Liver (tissue), 9 donors: Measurements from ENCODE around the gene DNAH5. TPM values are rescaled to one million over a fixed set of nuclear protein-coding genes. Genes with fewer than 3 reads are reported as not detected.

Source experiments
- DNase-seq: peaks from one replicate; pipeline ENCODE4 v3.0.0-alpha.2; 2017; ENCODE audit warnings: low spot score
- H3K27ac ChIP-seq, 2 donors: one replicate each; pipeline ENCODE4 v1.7.0; 2013; ENCODE audit warnings: inconsistent platforms in 2 of 2, low read length in 2 of 2, control low read depth in 1 of 2, low read depth in 1 of 2, mild to moderate bottlenecking in 1 of 2
- H3K27me3 ChIP-seq, 4 donors: one replicate each; pipeline versions ENCODE4 v1.6.1 to v1.7.0; 2013; ENCODE audit warnings: low read length in 3 of 4, inconsistent platforms in 1 of 4, mild to moderate bottlenecking in 1 of 4, moderate library complexity in 1 of 4; ENCODE audit not compliant: control insufficient read depth in 4 of 4, insufficient read depth in 4 of 4
- H3K36me3 ChIP-seq, 4 donors: one replicate each; pipeline versions ENCODE4 v1.6.1 to v1.7.0; 2013; ENCODE audit warnings: low read length in 3 of 4, mild to moderate bottlenecking in 3 of 4, low read depth in 1 of 4, moderate library complexity in 1 of 4; ENCODE audit not compliant: control insufficient read depth in 4 of 4, insufficient read depth in 3 of 4
- H3K4me1 ChIP-seq, 4 donors: one replicate each; pipeline versions ENCODE4 v1.6.1 to v1.7.0; 2013; ENCODE audit warnings: low read length in 3 of 4, mild to moderate bottlenecking in 3 of 4, moderate library complexity in 1 of 4; ENCODE audit not compliant: control insufficient read depth in 4 of 4, insufficient read depth in 4 of 4
- H3K4me3 ChIP-seq, 3 donors: one replicate each; pipeline versions ENCODE4 v1.6.1 to v1.7.0; 2013; ENCODE audit warnings: low read length in 3 of 3, control low read depth in 1 of 3, low read depth in 1 of 3, mild to moderate bottlenecking in 1 of 3
- H3K9ac ChIP-seq, 2 donors: one replicate each; pipeline ENCODE4 v1.7.0; 2013; ENCODE audit warnings: low read length in 2 of 2, mild to moderate bottlenecking in 2 of 2, moderate library complexity in 2 of 2, control low read depth in 1 of 2, low read depth in 1 of 2
- H3K9me3 ChIP-seq, 4 donors: one replicate each; pipeline versions ENCODE4 v1.6.1 to v1.7.0; 2013; ENCODE audit warnings: low read length in 3 of 4; ENCODE audit not compliant: control insufficient read depth in 4 of 4
- ATF3 ChIP-seq: IDR thresholded peaks from 2 replicates; pipeline ENCODE4 v1.6.1; 2016; ENCODE audit warnings: antibody characterized with exemption
- EGR1 ChIP-seq, 2 donors: IDR thresholded peaks; 2 replicates each; pipeline ENCODE4 v1.6.1; 2016 to 2018; ENCODE audit warnings: antibody characterized with exemption in 2 of 2, low read depth in 2 of 2
- FOXA1 ChIP-seq: IDR thresholded peaks from 2 replicates; pipeline ENCODE4 v1.6.1; 2016; ENCODE audit warnings: antibody characterized with exemption
- FOXA2 ChIP-seq: IDR thresholded peaks from 2 replicates; pipeline ENCODE4 v1.6.1; 2016; ENCODE audit warnings: antibody characterized with exemption
- GABPA ChIP-seq, 2 donors: IDR thresholded peaks in 1 of 2; conservative IDR thresholded peaks in 1 of 2; 2 replicates each; pipeline ENCODE4 v1.6.1; 2016; ENCODE audit warnings: antibody characterized with exemption in 2 of 2, mild to moderate bottlenecking in 1 of 2, moderate library complexity in 1 of 2
- HNF4A ChIP-seq, 2 donors: conservative IDR thresholded peaks; 2 replicates each; pipeline ENCODE4 v1.6.1; 2016; ENCODE audit warnings: antibody characterized with exemption in 2 of 2, mild to moderate bottlenecking in 2 of 2
- HNF4G ChIP-seq: IDR thresholded peaks from 2 replicates; pipeline ENCODE4 v1.6.1; 2016; ENCODE audit warnings: antibody characterized with exemption
- JUND ChIP-seq, 2 donors: IDR thresholded peaks; 2 replicates each; pipeline ENCODE4 v1.6.1; 2016; ENCODE audit warnings: antibody characterized with exemption in 2 of 2
- MAX ChIP-seq: IDR thresholded peaks from 2 replicates; pipeline ENCODE4 v1.6.1; 2016; ENCODE audit warnings: antibody characterized with exemption
- NR2F2 ChIP-seq: IDR thresholded peaks from 2 replicates; pipeline ENCODE4 v1.6.1; 2016; ENCODE audit warnings: antibody characterized with exemption
- RAD21 ChIP-seq, 2 donors: IDR thresholded peaks; 2 replicates each; pipeline ENCODE4 v1.6.1; 2016; ENCODE audit warnings: antibody characterized with exemption in 2 of 2, mild to moderate bottlenecking in 2 of 2
- REST ChIP-seq: IDR thresholded peaks from 2 replicates; pipeline ENCODE4 v1.6.1; 2016; ENCODE audit warnings: antibody characterized with exemption, mild to moderate bottlenecking
- RXRA ChIP-seq, 2 donors: IDR thresholded peaks; 2 replicates each; pipeline ENCODE4 v1.6.1; 2017 to 2018; ENCODE audit warnings: antibody characterized with exemption in 2 of 2, mild to moderate bottlenecking in 1 of 2
- SP1 ChIP-seq: IDR thresholded peaks from 2 replicates; pipeline ENCODE4 v1.6.1; 2018; ENCODE audit warnings: antibody characterized with exemption, mild to moderate bottlenecking
- TAF1 ChIP-seq: conservative IDR thresholded peaks from 2 replicates; pipeline ENCODE4 v1.6.1; 2016; ENCODE audit warnings: antibody characterized with exemption, mild to moderate bottlenecking
- YY1 ChIP-seq: IDR thresholded peaks from 2 replicates; pipeline ENCODE4 v1.6.1; 2016; ENCODE audit warnings: antibody characterized with exemption, mild to moderate bottlenecking
- ZBTB33 ChIP-seq: IDR thresholded peaks from 2 replicates; pipeline ENCODE4 v1.6.1; 2016; ENCODE audit warnings: antibody characterized with exemption
- WGBS: extraction: QIAGEN DNeasy Blood & Tissue Kit; methylation state at CpG from one replicate; pipeline ENCODE4 v1.1.7; 2013; 5-methylcytosine and 5-hydroxymethylcytosine counted together
- polyA plus RNA-seq, 2 donors: library from polyadenylated mRNA; stranded (reverse) in 1 of 2; unstranded in 1 of 2; fragments of 200-250 nt in 1 of 2; fragments of >200 nt in 1 of 2; fragmentation: Nextera tagmentation in 1 of 2; extraction: Ambion mirVana in 1 of 2; gene quantifications; one replicate each; pipeline versions ENCODE4 v1.2.1 to v1.2.3, GENCODE V29; 2013 to 2015
- total RNA-seq, 2 donors: library from RNA; depleted of rRNA; stranded (reverse); fragments of >200 nt; gene quantifications; one replicate each; pipeline ENCODE4 v1.2.3, GENCODE V29; 2014
- TF ChIP-seq, protein P1 (sequence below): fragments of 150-350 bp; IDR thresholded peaks from 2 replicates; pipeline ENCODE4 v1.5.1; 2017; ENCODE audit warnings: improper control_type of control experiment, low read depth, low read length; ENCODE audit not compliant: missing input control
- donor health status: healthy.
- donor health status: healthy.
- donor health status: healthy.
- donor health status: healthy.
- donor health status: healthy.

The DNAH5 gene
- total and polyA plus RNA-seq, 4 donors: 0.19 to 14.8 (median 4.4) TPM

DNA sequence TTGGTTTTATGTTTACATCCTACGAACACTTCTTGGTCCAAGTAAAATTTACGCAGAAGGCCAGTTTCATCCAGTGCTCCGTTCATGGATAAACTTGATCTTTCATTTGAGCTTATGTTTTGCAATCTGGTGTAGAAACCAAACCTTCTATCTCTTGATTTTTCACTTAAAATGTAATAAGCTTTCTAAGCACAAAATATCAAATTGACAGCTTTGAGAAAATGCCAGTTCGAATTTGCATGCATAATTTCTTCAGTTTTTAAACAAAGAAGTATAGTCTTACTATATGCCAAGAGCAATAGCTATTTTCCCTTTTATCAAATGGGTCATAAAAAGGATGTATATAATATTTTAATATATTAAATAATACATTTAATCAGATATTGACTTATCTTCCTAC is 17.8 kb downstream of the DNAH5 start:
- Histone ChIP-seq H3K4me1 (no peaks in the 10 kb centered on the region), H3K36me3 (no peaks in the 10 kb centered on the region), H3K27me3 (no peaks in the 10 kb centered on the region), H3K4me3 (no peak overlapping the region), H3K27ac (no peak overlapping the region), H3K9me3 (no peaks in the 10 kb centered on the region), H3K9ac (no peak overlapping the region)
- 82% methylated on average over 4 of the region's 4 CpGs for WGBS
- no peak for DNase-seq
- TF ChIP-seq ATF3 (no peak), RXRA (IDR thresholded peaks at IDR 0.05) (no peak), HNF4A (conservative IDR thresholded peaks at IDR 0.05) (no peak), REST (no peak), MAX (no peak), GABPA (IDR thresholded peaks at IDR 0.05 in 1 of 2, conservative IDR thresholded peaks at IDR 0.05 in 1 of 2) (no peak), YY1 (no peak), FOXA2 (no peak), NR2F2 (no peak), RAD21 (IDR thresholded peaks at IDR 0.05) (no peak), ZBTB33 (no peak), EGR1 (IDR thresholded peaks at IDR 0.05; ENCODE audit: low read depth in 2 of 2) (no peak), SP1 (no peak), FOXA1 (no peak), HNF4G (no peak), JUND (IDR thresholded peaks at IDR 0.05) (no peak), TAF1 (no peak)
- TF ChIP-seq, protein P1, sequence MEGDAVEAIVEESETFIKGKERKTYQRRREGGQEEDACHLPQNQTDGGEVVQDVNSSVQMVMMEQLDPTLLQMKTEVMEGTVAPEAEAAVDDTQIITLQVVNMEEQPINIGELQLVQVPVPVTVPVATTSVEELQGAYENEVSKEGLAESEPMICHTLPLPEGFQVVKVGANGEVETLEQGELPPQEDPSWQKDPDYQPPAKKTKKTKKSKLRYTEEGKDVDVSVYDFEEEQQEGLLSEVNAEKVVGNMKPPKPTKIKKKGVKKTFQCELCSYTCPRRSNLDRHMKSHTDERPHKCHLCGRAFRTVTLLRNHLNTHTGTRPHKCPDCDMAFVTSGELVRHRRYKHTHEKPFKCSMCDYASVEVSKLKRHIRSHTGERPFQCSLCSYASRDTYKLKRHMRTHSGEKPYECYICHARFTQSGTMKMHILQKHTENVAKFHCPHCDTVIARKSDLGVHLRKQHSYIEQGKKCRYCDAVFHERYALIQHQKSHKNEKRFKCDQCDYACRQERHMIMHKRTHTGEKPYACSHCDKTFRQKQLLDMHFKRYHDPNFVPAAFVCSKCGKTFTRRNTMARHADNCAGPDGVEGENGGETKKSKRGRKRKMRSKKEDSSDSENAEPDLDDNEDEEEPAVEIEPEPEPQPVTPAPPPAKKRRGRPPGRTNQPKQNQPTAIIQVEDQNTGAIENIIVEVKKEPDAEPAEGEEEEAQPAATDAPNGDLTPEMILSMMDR: no peak
